ENCODE data around the gene CCDC102B. TPM values are rescaled to one million over a fixed set of nuclear protein-coding genes. Genes with fewer than 3 reads are reported as not detected.
"Not testable (repeated sequence)": the region's sequence is repeated elsewhere in the genome, so short reads cannot be mapped to it uniquely, and the experiment has no call there.

The CCDC102B gene
- total RNA-seq, 6 experiments from 2014 or later = 0.86 to 1.7 (median 1.2) TPM

DNA sequence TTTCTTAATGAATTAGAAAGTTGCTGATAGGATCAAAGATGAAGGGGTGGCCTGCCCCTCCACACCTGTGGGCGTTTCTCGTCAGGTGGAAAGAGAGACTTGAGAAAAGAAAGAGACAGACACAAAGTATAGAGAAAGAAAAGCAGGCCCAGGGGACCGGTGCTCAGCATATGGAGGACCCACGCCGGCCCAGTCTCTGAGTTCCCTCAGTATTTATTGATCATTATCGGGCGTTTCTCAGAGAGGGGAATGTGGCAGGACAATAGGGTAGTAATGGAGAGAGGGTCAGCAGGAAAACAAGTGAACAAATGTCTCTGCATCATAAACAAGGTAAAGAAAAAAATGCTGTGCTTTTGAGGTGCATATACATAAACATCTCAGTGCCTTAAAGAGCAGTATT lies 144.3 kb downstream of the CCDC102B start:
- Histone ChIP-seq H3K4me1 (peaks cover 0 to 10% (median 0%) of the 10 kb centered on the region in 4 donors), H3K27me3 (no peaks in the 10 kb centered on the region), H3K36me3 (no peaks in the 10 kb centered on the region), H3K27ac (no peak overlapping the region), H3K4me3 (no peak overlapping the region), H3K9me3 (no peaks in the 10 kb centered on the region)
- intact Hi-C loops (cut with DNase I) = no loop called here
- WGBS (ENCODE audit: insufficient coverage, low coverage, low lambda C conversion rate, missing lambda C conversion rate) = 72% methylated on average over 7 of the region's 7 CpGs
- ATAC-seq = no peak
- TF ChIP-seq, protein P1, sequence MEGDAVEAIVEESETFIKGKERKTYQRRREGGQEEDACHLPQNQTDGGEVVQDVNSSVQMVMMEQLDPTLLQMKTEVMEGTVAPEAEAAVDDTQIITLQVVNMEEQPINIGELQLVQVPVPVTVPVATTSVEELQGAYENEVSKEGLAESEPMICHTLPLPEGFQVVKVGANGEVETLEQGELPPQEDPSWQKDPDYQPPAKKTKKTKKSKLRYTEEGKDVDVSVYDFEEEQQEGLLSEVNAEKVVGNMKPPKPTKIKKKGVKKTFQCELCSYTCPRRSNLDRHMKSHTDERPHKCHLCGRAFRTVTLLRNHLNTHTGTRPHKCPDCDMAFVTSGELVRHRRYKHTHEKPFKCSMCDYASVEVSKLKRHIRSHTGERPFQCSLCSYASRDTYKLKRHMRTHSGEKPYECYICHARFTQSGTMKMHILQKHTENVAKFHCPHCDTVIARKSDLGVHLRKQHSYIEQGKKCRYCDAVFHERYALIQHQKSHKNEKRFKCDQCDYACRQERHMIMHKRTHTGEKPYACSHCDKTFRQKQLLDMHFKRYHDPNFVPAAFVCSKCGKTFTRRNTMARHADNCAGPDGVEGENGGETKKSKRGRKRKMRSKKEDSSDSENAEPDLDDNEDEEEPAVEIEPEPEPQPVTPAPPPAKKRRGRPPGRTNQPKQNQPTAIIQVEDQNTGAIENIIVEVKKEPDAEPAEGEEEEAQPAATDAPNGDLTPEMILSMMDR (IDR thresholded peaks at IDR 0.05) = no peak
- no peak for TF ChIP-seq POLR2A (IDR thresholded peaks at IDR 0.05)
- DNase-seq = no peak

DNA sequence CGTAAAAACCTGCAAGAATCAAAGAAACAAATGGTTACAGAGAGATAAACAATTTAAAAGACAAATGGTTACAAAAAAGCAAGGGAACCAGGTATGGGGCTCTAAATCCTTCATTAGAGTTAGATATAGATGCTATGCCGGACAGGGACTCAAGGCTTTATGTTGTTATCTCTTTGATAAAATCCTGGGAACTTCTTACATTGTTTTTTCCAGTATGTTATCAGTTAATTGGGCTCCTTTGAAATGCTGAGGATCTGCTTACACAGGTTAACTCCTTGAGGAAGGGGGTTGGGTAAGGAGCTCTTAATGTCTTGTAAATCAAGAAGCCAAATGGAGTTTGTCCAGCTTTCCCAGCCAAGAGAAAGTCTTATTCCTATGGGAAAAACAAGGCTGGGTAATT lies 146.0 kb downstream of the CCDC102B start:
- H3K9me3 ChIP-seq; H3K27ac ChIP-seq; ATAC-seq; DNase-seq; H3K27me3 ChIP-seq; H3K36me3 ChIP-seq; intact Hi-C loops (cut with DNase I); H3K4me3 ChIP-seq: not testable (repeated sequence)
- WGBS (ENCODE audit: insufficient coverage, low coverage, low lambda C conversion rate, missing lambda C conversion rate) = 80% methylated on average over 1 of the region's 2 CpGs
- H3K4me1 ChIP-seq = peaks cover 0 to 10% (median 0%) of the 10 kb centered on the region in 4 donors

DNA sequence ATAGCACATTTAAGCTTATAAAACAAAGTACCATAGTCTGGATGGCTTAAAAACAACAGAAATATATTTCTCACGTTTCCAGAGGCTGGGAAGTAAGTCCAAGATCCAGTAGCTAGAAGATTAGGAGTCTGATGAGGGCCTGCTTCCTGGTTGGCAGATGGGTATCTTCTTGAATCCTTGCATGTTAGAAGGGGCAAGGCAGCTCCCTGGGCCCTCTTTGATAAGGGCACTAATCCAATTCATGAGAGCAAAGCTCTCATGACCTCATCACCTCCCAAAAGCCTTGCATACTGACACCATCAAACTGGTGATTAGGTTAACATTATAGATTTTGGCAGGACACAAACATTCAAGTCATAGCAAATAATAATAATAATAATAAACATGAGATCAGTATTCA lies 146.4 kb downstream of the CCDC102B start:
- TF ChIP-seq, protein P1 (IDR thresholded peaks at IDR 0.05) = no peak
- no peak for TF ChIP-seq POLR2A (IDR thresholded peaks at IDR 0.05)
- Histone ChIP-seq H3K27ac (no peak overlapping the region), H3K36me3 (no peaks in the 10 kb centered on the region), H3K9me3 (no peaks in the 10 kb centered on the region), H3K27me3 (no peaks in the 10 kb centered on the region), H3K4me3 (no peak overlapping the region), H3K4me1 (peaks cover 0 to 10% (median 0%) of the 10 kb centered on the region in 4 donors)
- WGBS (ENCODE audit: insufficient coverage, low coverage, low lambda C conversion rate, missing lambda C conversion rate) = 43% methylated on average over 1 of the region's 1 CpG
- intact Hi-C loops (cut with DNase I) = no loop called here
- DNase-seq (no peak), ATAC-seq (no peak)

DNA sequence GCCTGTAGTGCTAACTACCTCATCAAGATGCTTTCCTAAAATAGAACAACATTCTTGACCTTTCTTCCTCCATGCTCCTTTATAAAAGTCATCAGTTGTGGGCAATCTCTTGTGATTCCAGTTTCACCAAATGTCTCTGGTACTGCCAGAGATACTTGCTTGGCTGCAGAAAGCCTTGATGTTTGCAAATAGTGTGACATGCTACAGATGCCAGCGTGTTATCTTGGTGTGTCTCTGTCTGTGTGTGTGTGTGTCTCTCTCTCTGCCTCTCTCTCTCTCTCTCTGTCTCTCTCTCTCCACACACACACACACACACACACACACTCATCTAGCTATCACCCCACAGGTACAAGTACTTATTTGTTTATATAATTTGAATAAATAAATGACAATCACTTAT lies 146.9 kb downstream of the CCDC102B start:
- TF ChIP-seq POLR2A (IDR thresholded peaks at IDR 0.05) = no peak
- Histone ChIP-seq H3K9me3 (no peaks in the 10 kb centered on the region), H3K27me3 (no peaks in the 10 kb centered on the region), H3K4me1 (peaks cover 0 to 10% (median 0%) of the 10 kb centered on the region in 4 donors), H3K36me3 (no peaks in the 10 kb centered on the region), H3K4me3 (no peak overlapping the region), H3K27ac (no peak overlapping the region)
- no CpG with 5 or more reads among the region's 1 CpG for WGBS (ENCODE audit: insufficient coverage, low coverage, low lambda C conversion rate, missing lambda C conversion rate)
- peak in 1 of 4 donors; percentile 18 for ATAC-seq
- no peak for DNase-seq
- intact Hi-C loops (cut with DNase I) = no loop called here

DNA sequence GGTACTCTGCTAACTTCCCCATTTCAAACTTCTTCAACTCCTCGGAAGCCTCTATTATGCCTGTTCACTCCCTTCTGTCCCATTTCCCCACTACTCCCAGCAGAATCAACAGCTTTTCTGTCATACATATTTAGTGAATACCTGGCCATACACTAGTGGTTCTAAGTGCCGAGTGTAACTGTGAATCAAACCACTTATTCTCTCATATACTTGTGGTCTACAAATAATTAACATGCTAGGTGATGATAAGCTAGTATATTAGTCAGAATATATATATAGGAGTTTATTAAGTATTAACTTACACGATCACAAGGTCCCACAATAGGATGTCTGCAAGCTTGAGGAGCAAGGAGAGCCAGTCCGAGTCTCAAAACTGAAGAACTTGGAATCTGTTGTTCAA lies 150.7 kb downstream of the CCDC102B start:
- DNase-seq (no peak), ATAC-seq (no peak)
- Histone ChIP-seq H3K36me3 (no peaks in the 10 kb centered on the region), H3K4me1 (no peaks in the 10 kb centered on the region), H3K9me3 (no peaks in the 10 kb centered on the region), H3K27ac (no peak overlapping the region), H3K4me3 (no peak overlapping the region), H3K27me3 (no peaks in the 10 kb centered on the region)
- 90% methylated on average over 4 of the region's 4 CpGs for WGBS (ENCODE audit: insufficient coverage, low coverage, low lambda C conversion rate, missing lambda C conversion rate)
- TF ChIP-seq POLR2A (IDR thresholded peaks at IDR 0.05) = no peak
- TF ChIP-seq, protein P1 (IDR thresholded peaks at IDR 0.05) = no peak
- intact Hi-C loops (cut with DNase I) = no loop called here

DNA sequence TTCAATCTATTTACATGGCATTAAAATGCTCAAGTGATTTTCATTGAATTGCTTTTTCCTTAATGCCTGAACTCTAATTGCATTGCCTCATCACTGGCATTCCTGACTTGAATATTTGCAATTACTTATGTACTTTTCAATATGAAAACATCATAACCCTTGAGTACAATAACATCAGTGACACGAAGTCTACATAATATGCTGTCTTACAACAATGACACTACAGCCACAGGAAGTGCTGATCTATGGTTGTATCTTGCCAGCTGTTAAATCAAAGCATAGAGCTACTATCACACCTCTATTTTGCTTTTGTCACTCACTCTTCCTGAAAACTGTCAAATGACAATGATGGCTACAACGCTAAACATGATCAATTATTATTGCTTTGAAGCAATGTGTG lies 156.9 kb downstream of the CCDC102B start:
- H3K4me3 ChIP-seq = no peak overlapping the region
- no peak for TF ChIP-seq POLR2A (IDR thresholded peaks at IDR 0.05)
- TF ChIP-seq, protein P1 (IDR thresholded peaks at IDR 0.05) = no peak

More for the DNA sequence above, 156.9 kb downstream of the CCDC102B start:
- H3K36me3 ChIP-seq = no peaks in the 10 kb centered on the region
- H3K4me1 ChIP-seq = no peaks in the 10 kb centered on the region
- intact Hi-C loops (cut with DNase I) = no loop called here
- H3K27ac ChIP-seq = no peak overlapping the region
- ATAC-seq = no peak
- DNase-seq = no peak
- H3K27me3 ChIP-seq = no peaks in the 10 kb centered on the region
- H3K9me3 ChIP-seq = no peaks in the 10 kb centered on the region
- WGBS (ENCODE audit: insufficient coverage, low coverage, low lambda C conversion rate, missing lambda C conversion rate) = 64% methylated on average over 2 of the region's 2 CpGs

All from right lobe of liver (tissue), 6 donors.